Activated CD8-positive, alpha-beta T cell treated with anti-CD3 and anti-CD28 coated beads for 36 hours (primary cell): ENCODE results near the gene C2orf42. TPM values are rescaled to one million over a fixed set of nuclear protein-coding genes. Genes with fewer than 3 reads are reported as not detected.
A peak's percentile ranks its signal among the peaks of the same experiment; 100 is the strongest.
"Not testable (repeated sequence)": the region's sequence is repeated elsewhere in the genome, so short reads cannot be mapped to it uniquely, and the experiment has no call there.

Source experiments
- ATAC-seq: fragments of 200-7000 bp; cut with Tn5 transposase; one replicate; pipeline ENCODE4 v1.10.0; 2021; ENCODE audit warnings: mild to moderate bottlenecking, moderate library complexity
- CTCF ChIA-PET: fragments of 350-600 bp; sonication (Branson Sonifier 250); formaldehyde crosslinking; loops from one replicate; lab custom pipeline; 2021; ENCODE audit warnings: antibody characterized with exemption; lab: Charles Lee
- POLR2A ChIA-PET: fragments of 350-600 bp; sonication (Branson Sonifier 250); formaldehyde crosslinking; loops from one replicate; lab custom pipeline; 2021; ENCODE audit warnings: antibody characterized with exemption; lab: Charles Lee
- DNase-seq: peaks from one replicate; pipeline ENCODE4 v3.0.0-alpha.2; 2020
- H3K27ac Mint-ChIP-seq: one replicate; pipeline ENCODE4 v1.8.0; 2021; ENCODE audit warnings: mild to moderate bottlenecking, mixed read lengths
- H3K27me3 Mint-ChIP-seq: one replicate; pipeline ENCODE4 v1.8.0; 2021; ENCODE audit warnings: mixed read lengths
- H3K36me3 Mint-ChIP-seq: one replicate; pipeline ENCODE4 v1.8.0; 2021; ENCODE audit warnings: low read depth, mixed read lengths
- H3K4me1 Mint-ChIP-seq: one replicate; pipeline ENCODE4 v1.8.0; 2021; ENCODE audit warnings: low read depth, mixed read lengths
- H3K4me3 Mint-ChIP-seq: one replicate; pipeline ENCODE4 v1.8.0; 2021; ENCODE audit warnings: mild to moderate bottlenecking, moderate library complexity, mixed read lengths
- H3K9me3 Mint-ChIP-seq: one replicate; pipeline ENCODE4 v1.8.0; 2021; ENCODE audit warnings: mixed read lengths
- CTCF ChIP-seq: fragments of 200-600 bp; IDR thresholded peaks from one replicate; pipeline ENCODE4 v1.8.0; 2022; ENCODE audit warnings: antibody characterized with exemption, mild to moderate bottlenecking
- intact Hi-C: fragments of 100-400 bp; cut with micrococcal nuclease; formaldehyde crosslinking; loops from one replicate; pipeline ENCODE4 v1.10.0; 2022
- total RNA-seq, 2 experiments: library from RNA; stranded (reverse); gene quantifications; one replicate each; pipeline ENCODE4 v1.2.3, GENCODE V29; 2021

The C2orf42 gene
- total RNA-seq, 2 experiments from 2014 or later = 19.2 to 24.6 TPM

- Mint-ChIP-seq H3K27ac (peak overlapping the region; percentile 95), H3K4me3 (peak overlapping the region; percentile 77), H3K36me3 (no peaks in the 10 kb centered on the region), H3K4me1 (peaks cover 58% of the 10 kb centered on the region), H3K9me3 (no peaks in the 10 kb centered on the region), H3K27me3 (no peaks in the 10 kb centered on the region)
- ATAC-seq (no peak), DNase-seq (peak; percentile 79)
- intact Hi-C loops = no loop called here
- CTCF ChIA-PET = interaction anchor here (1.0 to 2.7 kb wide), 9 partner anchors 10 to 29 kb away, joined by 3 to 15 read pairs (median 7); no protein-coding TSS in a partner anchor
- no peak for TF ChIP-seq CTCF
- POLR2A ChIA-PET = interaction anchor here (0.8 to 11.0 kb wide), 14 partner anchors 8 to 192 kb away, joined by 3 to 217 read pairs (median 7); partner anchors contain the start of genes C2orf42, MXD1 and PCBP1
Measured at GRCh38 chr2:70104231-70105111, 86.3 kb downstream of the C2orf42 start.

- no peaks in the 10 kb centered on the region for H3K9me3 Mint-ChIP-seq
- DNase-seq (peak; percentile 63), ATAC-seq (peak; percentile 61)
- peak overlapping the region; percentile 95 for H3K27ac Mint-ChIP-seq
- H3K4me3 Mint-ChIP-seq = peak overlapping the region; percentile 77
- ChIA-PET POLR2A (interaction anchor here (0.7 to 11.0 kb wide), 14 partner anchors 9 to 191 kb away, joined by 3 to 217 read pairs (median 6); partner anchors contain the start of genes C2orf42 and PCBP1), CTCF (interaction anchor here (1.1 to 2.7 kb wide), 9 partner anchors 9 to 34 kb away, joined by 3 to 15 read pairs (median 7); no protein-coding TSS in a partner anchor)
- no peaks in the 10 kb centered on the region for H3K36me3 Mint-ChIP-seq
- H3K27me3 Mint-ChIP-seq = no peaks in the 10 kb centered on the region
- intact Hi-C loops = no loop called here
- peaks cover 59% of the 10 kb centered on the region for H3K4me1 Mint-ChIP-seq
- no peak for TF ChIP-seq CTCF
Measured at GRCh38 chr2:70103531-70104061, 87.2 kb downstream of the C2orf42 start.

GRCh38 chr2:70102323-70102905 lies 88.4 kb downstream of the C2orf42 start:
- H3K4me1 Mint-ChIP-seq = peaks cover 51% of the 10 kb centered on the region
- not testable (repeated sequence) for ATAC-seq, H3K27me3 Mint-ChIP-seq

GRCh38 chr2:70101686-70102085 lies 89.1 kb downstream of the C2orf42 start:
- H3K36me3 Mint-ChIP-seq, H3K9me3 Mint-ChIP-seq, intact Hi-C loops, CTCF ChIA-PET, H3K4me3 Mint-ChIP-seq, DNase-seq, H3K27me3 Mint-ChIP-seq, ATAC-seq, H3K27ac Mint-ChIP-seq: not testable (repeated sequence)
- POLR2A ChIA-PET = interaction anchor here (1.2 to 2.1 kb wide), 2 partner anchors 12 to 32 kb away, joined by 3 to 4 read pairs; no protein-coding TSS in a partner anchor
- H3K4me1 Mint-ChIP-seq = peaks cover 45% of the 10 kb centered on the region

More at GRCh38 chr2:70102323-70102905, 88.4 kb downstream of the C2orf42 start:
- POLR2A ChIA-PET, H3K36me3 Mint-ChIP-seq, DNase-seq, CTCF ChIA-PET, H3K9me3 Mint-ChIP-seq, intact Hi-C loops: not testable (repeated sequence)
- Mint-ChIP-seq H3K4me3 (peak overlapping the region; percentile 19), H3K27ac (peak overlapping the region; percentile 95)

GRCh38 chr2:70101174-70101573 lies 89.6 kb downstream of the C2orf42 start:
- no peaks in the 10 kb centered on the region for H3K36me3 Mint-ChIP-seq
- H3K27me3 Mint-ChIP-seq = no peaks in the 10 kb centered on the region
- TF ChIP-seq CTCF = no peak
- DNase-seq (no peak), ATAC-seq (no peak)
- H3K27ac Mint-ChIP-seq = no peak overlapping the region
- no peaks in the 10 kb centered on the region for H3K9me3 Mint-ChIP-seq
- ChIA-PET POLR2A (interaction anchor here (0.8 to 2.1 kb wide), 7 partner anchors 10 to 33 kb away, joined by 3 to 5 read pairs (median 4); partner anchors contain the start of gene PCBP1), CTCF (interaction anchor here (1.0 kb wide), 1 partner anchor 40 kb away, joined by 3 read pairs; no protein-coding TSS in a partner anchor)
- H3K4me3 Mint-ChIP-seq = no peak overlapping the region
- intact Hi-C loops = no loop called here
- peaks cover 45% of the 10 kb centered on the region for H3K4me1 Mint-ChIP-seq

Other genes starting within 250 kb of the C2orf42 start
- under 1 TPM; 0.65 to 0.76 TPM for gene ASPRV1, start 229.4 kb downstream of the C2orf42 start, total RNA-seq
- gene PCBP1, start 103.5 kb downstream of the C2orf42 start, total RNA-seq = 100 to 1,000 TPM; 470 to 489 TPM
- gene TIA1, start 57.6 kb upstream of the C2orf42 start, total RNA-seq = 10 to 100 TPM; 81.8 to 93.8 TPM
- gene PCYOX1, start 67.1 kb upstream of the C2orf42 start, total RNA-seq = 10 to 100 TPM; 10.4 to 11.5 TPM
- 100 to 1,000 TPM; 445 to 463 TPM for gene SNRPG, start 102.7 kb upstream of the C2orf42 start, total RNA-seq
- 10 to 100 TPM; 63.0 to 68.9 TPM for gene FAM136A, start 111.0 kb upstream of the C2orf42 start, total RNA-seq